A549 (cell line): Measurements from ENCODE around the gene ARHGEF28. TPM values are rescaled to one million over a fixed set of nuclear protein-coding genes. Genes with fewer than 3 reads are reported as not detected.

ENCODE experiments used
- ATAC-seq, 2 experiments: fragments of 200-7000 bp in 1 of 2; fragments of >200 bp in 1 of 2; cut with Nextera tagmentation in 1 of 2; cut with Tn5 transposase in 1 of 2; 3 replicates each; pipeline versions ENCODE4 v1.8.0 to v1.9.1; 2018 to 2020; ENCODE audit warnings: mild to moderate bottlenecking in 1 of 2, moderate library complexity in 1 of 2
- CTCF ChIA-PET: fragments of 300-600 bp; sonication (Branson Sonifier 250); formaldehyde crosslinking; extraction: SDS; loops from one replicate; lab custom pipeline; 2021; ENCODE audit warnings: antibody characterized with exemption, inconsistent platforms; lab: Yijun Ruan, JAX
- POLR2A ChIA-PET: fragments of 350-600 bp; formaldehyde crosslinking; extraction: SDS; loops from one replicate; lab custom pipeline; 2021; ENCODE audit warnings: antibody characterized with exemption, inconsistent platforms; lab: Yijun Ruan, JAX
- DNase-seq, 2 experiments: peaks; one replicate each; pipeline versions ENCODE4 v3.0.0 to v3.0.0-alpha.2; 2011 to 2016; ENCODE audit warnings: low read depth in 1 of 2, low spot score in 1 of 2
- FAIRE-seq: peaks from 2 replicates; lab custom pipeline; 2011; peaks lifted over from hg19 to GRCh38; lab: Jason Lieb, UNC
- H3K27ac ChIP-seq, 2 experiments: fragments of >200 bp; sonication (Bioruptor Twin); formaldehyde crosslinking; 3 replicates each; pipeline ENCODE4 v1.5.1; 2016 to 2017
- H3K4me1 ChIP-seq: fragments of >200 bp; sonication (Bioruptor Twin); formaldehyde crosslinking; 3 replicates; pipeline ENCODE4 v1.6.1; 2016
- H3K4me2 ChIP-seq: fragments of >200 bp; sonication (Bioruptor Twin); formaldehyde crosslinking; 3 replicates; pipeline ENCODE4 v1.6.1; 2016
- H3K4me3 ChIP-seq: fragments of >200 bp; sonication (Bioruptor Twin); formaldehyde crosslinking; 3 replicates; pipeline ENCODE4 v1.5.1; 2016
- H3K9me3 ChIP-seq: fragments of >200 bp; sonication (Bioruptor Twin); formaldehyde crosslinking; 3 replicates; pipeline ENCODE4 v1.6.1; 2016
- CHD2 ChIP-seq: fragments of 150-350 bp; IDR thresholded peaks from 2 replicates; pipeline ENCODE4 v1.6.1; 2014; ENCODE audit warnings: low read length; ENCODE audit not compliant: partially characterized antibody
- CHD4 ChIP-seq: fragments of 200-600 bp; sonication (generic); IDR thresholded peaks from 2 replicates; pipeline ENCODE4 v1.6.1; 2016; ENCODE audit warnings: antibody characterized with exemption, mild to moderate bottlenecking, borderline replicate concordance
- EHF ChIP-seq: fragments of 250-450 bp; sonication (Bioruptor Pico); IDR thresholded peaks from 2 replicates; pipeline ENCODE4 v1.5.0; 2020; ENCODE audit warnings: mild to moderate bottlenecking
- EHMT2 ChIP-seq: fragments of 200-600 bp; sonication (generic); IDR thresholded peaks from 2 replicates; pipeline ENCODE4 v1.6.1; 2016; ENCODE audit warnings: antibody characterized with exemption, low read depth, mild to moderate bottlenecking, moderate library complexity
- FOSB ChIP-seq: fragments of 250-450 bp; sonication (Bioruptor Pico); IDR thresholded peaks from 2 replicates; pipeline ENCODE4 v1.5.0; 2020; ENCODE audit warnings: mild to moderate bottlenecking, moderate library complexity
- FOSL2 ChIP-seq, 2 experiments: fragments of 450-650 bp in 1 of 2; fragments of >200 bp in 1 of 2; sonication (Bioruptor Twin) in 1 of 2; formaldehyde crosslinking; IDR thresholded peaks; 2 replicates each; pipeline versions ENCODE4 v1.5.0 to v1.6.1; 2016 to 2020; ENCODE audit warnings: mild to moderate bottlenecking in 1 of 2, moderate library complexity in 1 of 2
- HDAC2 ChIP-seq: fragments of 200-600 bp; sonication (generic); IDR thresholded peaks from 2 replicates; pipeline ENCODE4 v1.6.1; 2016
- HEYL ChIP-seq: fragments of 250-450 bp; sonication (Bioruptor Pico); IDR thresholded peaks from 2 replicates; pipeline ENCODE4 v1.8.0; 2021; ENCODE audit warnings: mild to moderate bottlenecking, moderate library complexity
- HOXB5 ChIP-seq: fragments of 250-450 bp; sonication (Bioruptor Pico); IDR thresholded peaks from 2 replicates; pipeline ENCODE4 v1.5.0; 2020; ENCODE audit warnings: mild to moderate bottlenecking, moderate library complexity
- JUN ChIP-seq, 2 experiments: fragments of >200 bp; sonication (Bioruptor Twin); formaldehyde crosslinking; IDR thresholded peaks; 2 replicates in 1 of 2; 3 replicates in 1 of 2; pipeline ENCODE4 v1.6.1; 2016 to 2017
- KDM1A ChIP-seq: fragments of 200-600 bp; sonication (generic); IDR thresholded peaks from 2 replicates; pipeline ENCODE4 v1.6.1; 2016; ENCODE audit warnings: low read depth, mild to moderate bottlenecking
- KDM5A ChIP-seq: fragments of 200-600 bp; sonication (generic); IDR thresholded peaks from 2 replicates; pipeline ENCODE4 v1.6.1; 2016; ENCODE audit warnings: antibody characterized with exemption, mild to moderate bottlenecking
- MAZ ChIP-seq: fragments of 150-350 bp; IDR thresholded peaks from 2 replicates; pipeline ENCODE4 v1.6.1; 2014; ENCODE audit warnings: antibody characterized with exemption, low read depth, low read length, borderline replicate concordance
- NR3C1 ChIP-seq: fragments of >200 bp; sonication (Bioruptor Twin); formaldehyde crosslinking; IDR thresholded peaks from 3 replicates; pipeline ENCODE4 v1.6.1; 2017
- RARB ChIP-seq: fragments of 250-450 bp; sonication (Bioruptor Pico); IDR thresholded peaks from 2 replicates; pipeline ENCODE4 v1.8.0; 2021; ENCODE audit warnings: mild to moderate bottlenecking, moderate library complexity
- SMC3 ChIP-seq: fragments of >200 bp; sonication (Bioruptor Twin); formaldehyde crosslinking; IDR thresholded peaks from 3 replicates; pipeline ENCODE4 v1.6.1; 2018; ENCODE audit warnings: inconsistent platforms
- TP53 ChIP-seq: fragments of 250-450 bp; sonication (Bioruptor Pico); IDR thresholded peaks from 2 replicates; pipeline ENCODE4 v1.5.0; 2021; ENCODE audit warnings: mild to moderate bottlenecking, moderate library complexity
- ZFP36 ChIP-seq: fragments of 450-650 bp; IDR thresholded peaks from 2 replicates; pipeline ENCODE4 v1.6.1; 2014; ENCODE audit warnings: borderline replicate concordance; ENCODE audit not compliant: partially characterized antibody
- ZSCAN20 ChIP-seq: fragments of 250-450 bp; sonication (Bioruptor Pico); IDR thresholded peaks from 2 replicates; pipeline ENCODE4 v1.8.0; 2022; ENCODE audit warnings: mild to moderate bottlenecking, moderate library complexity
- WGBS: methylation state at CpG from one replicate; pipeline ENCODE4 v1.1.6; 2017; ENCODE audit errors: missing lambda C conversion rate; 5-methylcytosine and 5-hydroxymethylcytosine counted together
- polyA plus RNA-seq, 4 experiments: library from polyadenylated mRNA; depleted of rRNA in 3 of 4; stranded (reverse); fragments of >200 nt; fragmentation: RNase III in 1 of 4; extraction: RNeasy Plus Mini Kit Qiagen cat#74134 plus additional on column Dnase treatment in 1 of 4; gene quantifications; 2 replicates in 3 of 4; 3 replicates in 1 of 4; pipeline ENCODE4 v1.2.3, GENCODE V29; 2011 to 2017
- TF ChIP-seq, protein P1 (sequence below): fragments of >200 bp; sonication (Bioruptor Twin); formaldehyde crosslinking; IDR thresholded peaks from 2 replicates; pipeline ENCODE4 v1.6.1; 2016
- TF ChIP-seq, protein P2 (sequence below): fragments of >200 bp; sonication (Bioruptor Twin); formaldehyde crosslinking; IDR thresholded peaks from 3 replicates; pipeline ENCODE4 v1.5.1; 2016
- TF ChIP-seq, protein P3 (sequence below): IDR thresholded peaks from 2 replicates; pipeline ENCODE4 v1.6.1; 2012
- TF ChIP-seq, protein P4 (sequence below): fragments of 250-450 bp; sonication (Bioruptor Pico); IDR thresholded peaks from 2 replicates; pipeline ENCODE4 v1.5.0; 2020; ENCODE audit warnings: low read depth, mild to moderate bottlenecking, moderate library complexity
- TF ChIP-seq, protein P5 (sequence below): fragments of 150-350 bp; IDR thresholded peaks from 2 replicates; pipeline ENCODE4 v1.6.1; 2014; ENCODE audit warnings: low read depth, mild to moderate bottlenecking, low read length

Gene ARHGEF28
- polyA plus RNA-seq, 2 of the 4 experiments (the other 2 are of a cell fraction): 17.0 to 22.3 TPM

DNA sequence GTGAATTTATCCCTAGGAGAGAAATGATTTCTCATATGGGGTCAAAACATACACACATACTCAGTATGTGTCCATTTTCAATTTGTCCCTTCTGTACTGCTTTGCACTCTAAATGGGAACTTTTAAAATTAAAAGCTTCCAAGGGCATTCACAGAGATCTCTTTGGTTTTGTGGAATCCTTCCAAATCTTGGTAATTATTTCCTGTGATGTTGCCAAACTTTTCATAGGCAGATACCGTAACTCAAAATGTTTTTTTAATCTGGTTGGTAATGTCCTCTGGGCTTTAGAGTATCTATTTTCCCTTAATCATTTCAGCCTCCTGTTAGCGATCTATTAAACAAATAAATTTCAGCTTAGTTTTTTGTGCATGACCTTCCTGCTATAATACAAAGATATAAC lies 282.4 kb downstream of the ARHGEF28 start (continued):
- TF ChIP-seq, protein P1, sequence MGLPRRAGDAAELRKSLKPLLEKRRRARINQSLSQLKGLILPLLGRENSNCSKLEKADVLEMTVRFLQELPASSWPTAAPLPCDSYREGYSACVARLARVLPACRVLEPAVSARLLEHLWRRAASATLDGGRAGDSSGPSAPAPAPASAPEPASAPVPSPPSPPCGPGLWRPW: no peak

DNA sequence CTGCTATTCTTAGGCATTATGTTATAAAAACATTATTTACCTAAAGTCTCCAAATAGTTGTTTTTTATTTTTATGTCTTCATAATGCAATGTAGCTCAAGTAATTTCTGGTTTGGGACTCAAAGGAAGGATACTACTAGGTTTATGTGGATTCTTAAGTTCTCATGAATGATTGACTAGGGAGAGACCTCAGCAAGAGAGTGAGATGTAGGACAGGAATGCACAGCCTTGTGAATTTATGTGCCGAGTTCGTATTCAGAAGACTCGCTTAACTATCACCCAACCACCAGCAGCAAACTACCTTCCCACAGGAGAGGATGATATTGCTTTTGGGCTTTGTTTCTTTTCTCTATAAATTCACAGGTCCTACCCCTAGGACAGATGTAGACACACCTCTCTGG lies 282.9 kb downstream of the ARHGEF28 start:
- POLR2A ChIA-PET: interaction anchor here (1.6 kb wide), 1 partner anchor 732 kb away, joined by 3 read pairs; the partner anchor contains the start of gene ENC1
- Histone ChIP-seq H3K4me2 (no peak overlapping the region), H3K9me3 (no peaks in the 10 kb centered on the region), H3K4me3 (no peak overlapping the region), H3K4me1 (no peaks in the 10 kb centered on the region)
- WGBS: 95% methylated on average over 3 of the region's 3 CpGs
- FAIRE-seq (no peak), DNase-seq (no peak), ATAC-seq (no peak)
- TF ChIP-seq, protein P2, sequence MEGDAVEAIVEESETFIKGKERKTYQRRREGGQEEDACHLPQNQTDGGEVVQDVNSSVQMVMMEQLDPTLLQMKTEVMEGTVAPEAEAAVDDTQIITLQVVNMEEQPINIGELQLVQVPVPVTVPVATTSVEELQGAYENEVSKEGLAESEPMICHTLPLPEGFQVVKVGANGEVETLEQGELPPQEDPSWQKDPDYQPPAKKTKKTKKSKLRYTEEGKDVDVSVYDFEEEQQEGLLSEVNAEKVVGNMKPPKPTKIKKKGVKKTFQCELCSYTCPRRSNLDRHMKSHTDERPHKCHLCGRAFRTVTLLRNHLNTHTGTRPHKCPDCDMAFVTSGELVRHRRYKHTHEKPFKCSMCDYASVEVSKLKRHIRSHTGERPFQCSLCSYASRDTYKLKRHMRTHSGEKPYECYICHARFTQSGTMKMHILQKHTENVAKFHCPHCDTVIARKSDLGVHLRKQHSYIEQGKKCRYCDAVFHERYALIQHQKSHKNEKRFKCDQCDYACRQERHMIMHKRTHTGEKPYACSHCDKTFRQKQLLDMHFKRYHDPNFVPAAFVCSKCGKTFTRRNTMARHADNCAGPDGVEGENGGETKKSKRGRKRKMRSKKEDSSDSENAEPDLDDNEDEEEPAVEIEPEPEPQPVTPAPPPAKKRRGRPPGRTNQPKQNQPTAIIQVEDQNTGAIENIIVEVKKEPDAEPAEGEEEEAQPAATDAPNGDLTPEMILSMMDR: no peak
- TF ChIP-seq CHD4: no peak
- TF ChIP-seq MAZ: no peak
- TF ChIP-seq EHMT2: no peak
- no peak for TF ChIP-seq HOXB5 (CRISPR knock-in tag)
- TF ChIP-seq CHD2: no peak
- TF ChIP-seq, protein P3, sequence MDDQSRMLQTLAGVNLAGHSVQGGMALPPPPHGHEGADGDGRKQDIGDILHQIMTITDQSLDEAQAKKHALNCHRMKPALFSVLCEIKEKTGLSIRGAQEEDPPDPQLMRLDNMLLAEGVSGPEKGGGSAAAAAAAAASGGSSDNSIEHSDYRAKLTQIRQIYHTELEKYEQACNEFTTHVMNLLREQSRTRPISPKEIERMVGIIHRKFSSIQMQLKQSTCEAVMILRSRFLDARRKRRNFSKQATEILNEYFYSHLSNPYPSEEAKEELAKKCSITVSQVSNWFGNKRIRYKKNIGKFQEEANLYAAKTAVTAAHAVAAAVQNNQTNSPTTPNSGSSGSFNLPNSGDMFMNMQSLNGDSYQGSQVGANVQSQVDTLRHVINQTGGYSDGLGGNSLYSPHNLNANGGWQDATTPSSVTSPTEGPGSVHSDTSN: no peak
- TF ChIP-seq EHF: no peak
- TF ChIP-seq KDM1A: no peak
- no peak for TF ChIP-seq HDAC2
- TF ChIP-seq, protein P4, sequence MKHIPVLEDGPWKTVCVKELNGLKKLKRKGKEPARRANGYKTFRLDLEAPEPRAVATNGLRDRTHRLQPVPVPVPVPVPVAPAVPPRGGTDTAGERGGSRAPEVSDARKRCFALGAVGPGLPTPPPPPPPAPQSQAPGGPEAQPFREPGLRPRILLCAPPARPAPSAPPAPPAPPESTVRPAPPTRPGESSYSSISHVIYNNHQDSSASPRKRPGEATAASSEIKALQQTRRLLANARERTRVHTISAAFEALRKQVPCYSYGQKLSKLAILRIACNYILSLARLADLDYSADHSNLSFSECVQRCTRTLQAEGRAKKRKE (CRISPR knock-in tag): no peak
- no peak for TF ChIP-seq RARB (CRISPR knock-in tag)
- no peak for TF ChIP-seq NR3C1
- TF ChIP-seq, all 56 proteins: peak for 0
- CTCF ChIA-PET: interaction anchor here (0.9 to 3.4 kb wide), 3 partner anchors 9 to 740 kb away, joined by 3 to 18 read pairs (median 4); no protein-coding TSS in a partner anchor
- H3K27ac ChIP-seq: no peak overlapping the region

DNA sequence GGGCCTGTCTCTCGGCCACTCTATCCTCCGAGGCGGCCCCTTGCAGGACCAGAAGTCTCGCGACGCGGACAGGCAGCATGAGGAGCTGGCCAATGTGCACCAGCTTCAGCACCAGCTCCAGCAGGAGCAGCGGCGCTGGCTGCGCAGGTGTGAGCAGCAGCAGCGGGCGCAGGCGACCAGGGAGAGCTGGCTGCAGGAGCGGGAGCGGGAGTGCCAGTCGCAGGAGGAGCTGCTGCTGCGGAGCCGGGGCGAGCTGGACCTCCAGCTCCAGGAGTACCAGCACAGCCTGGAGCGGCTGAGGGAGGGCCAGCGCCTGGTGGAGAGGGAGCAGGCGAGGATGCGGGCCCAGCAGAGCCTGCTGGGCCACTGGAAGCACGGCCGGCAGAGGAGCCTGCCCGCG lies 283.5 kb downstream of the ARHGEF28 start:
- ChIA-PET CTCF (interaction anchor here (3.4 kb wide), 1 partner anchor 733 kb away, joined by 18 read pairs; no protein-coding TSS in a partner anchor), POLR2A (no interaction called here)
- TF ChIP-seq FOSL2 (IDR thresholded peaks at IDR 0.05): no peak
- no peak for TF ChIP-seq FOSL2 (CRISPR knock-in tag; IDR thresholded peaks at IDR 0.05)
- no peak for TF ChIP-seq KDM5A
- TF ChIP-seq TP53 (CRISPR knock-in tag): no peak
- no peak for TF ChIP-seq JUN (IDR thresholded peaks at IDR 0.05)
- TF ChIP-seq SMC3: no peak
- TF ChIP-seq NR3C1: no peak
- TF ChIP-seq RARB (CRISPR knock-in tag): no peak
- TF ChIP-seq, protein P5, sequence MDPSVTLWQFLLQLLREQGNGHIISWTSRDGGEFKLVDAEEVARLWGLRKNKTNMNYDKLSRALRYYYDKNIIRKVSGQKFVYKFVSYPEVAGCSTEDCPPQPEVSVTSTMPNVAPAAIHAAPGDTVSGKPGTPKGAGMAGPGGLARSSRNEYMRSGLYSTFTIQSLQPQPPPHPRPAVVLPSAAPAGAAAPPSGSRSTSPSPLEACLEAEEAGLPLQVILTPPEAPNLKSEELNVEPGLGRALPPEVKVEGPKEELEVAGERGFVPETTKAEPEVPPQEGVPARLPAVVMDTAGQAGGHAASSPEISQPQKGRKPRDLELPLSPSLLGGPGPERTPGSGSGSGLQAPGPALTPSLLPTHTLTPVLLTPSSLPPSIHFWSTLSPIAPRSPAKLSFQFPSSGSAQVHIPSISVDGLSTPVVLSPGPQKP: no peak
- no peak for TF ChIP-seq FOSB (CRISPR knock-in tag)
- TF ChIP-seq HEYL (CRISPR knock-in tag): no peak
- TF ChIP-seq ZSCAN20 (CRISPR knock-in tag): no peak
- no peak for TF ChIP-seq ZFP36
- no peaks in the 10 kb centered on the region for H3K4me1 ChIP-seq
- WGBS: 95% methylated on average over 24 of the region's 27 CpGs
- no peak overlapping the region for H3K4me3 ChIP-seq
- no peak for FAIRE-seq
- ATAC-seq: no peak
- no peak overlapping the region for H3K4me2 ChIP-seq
- no peaks in the 10 kb centered on the region for H3K9me3 ChIP-seq
- DNase-seq: no peak
- H3K27ac ChIP-seq: no peak overlapping the region
